Measurements from ENCODE around the gene LDHD. TPM values are rescaled to one million over a fixed set of nuclear protein-coding genes. Genes with fewer than 3 reads are reported as not detected.

LDHD gene
- total RNA-seq = 4.5 and 6.4 TPM in 2 replicates

DNA sequence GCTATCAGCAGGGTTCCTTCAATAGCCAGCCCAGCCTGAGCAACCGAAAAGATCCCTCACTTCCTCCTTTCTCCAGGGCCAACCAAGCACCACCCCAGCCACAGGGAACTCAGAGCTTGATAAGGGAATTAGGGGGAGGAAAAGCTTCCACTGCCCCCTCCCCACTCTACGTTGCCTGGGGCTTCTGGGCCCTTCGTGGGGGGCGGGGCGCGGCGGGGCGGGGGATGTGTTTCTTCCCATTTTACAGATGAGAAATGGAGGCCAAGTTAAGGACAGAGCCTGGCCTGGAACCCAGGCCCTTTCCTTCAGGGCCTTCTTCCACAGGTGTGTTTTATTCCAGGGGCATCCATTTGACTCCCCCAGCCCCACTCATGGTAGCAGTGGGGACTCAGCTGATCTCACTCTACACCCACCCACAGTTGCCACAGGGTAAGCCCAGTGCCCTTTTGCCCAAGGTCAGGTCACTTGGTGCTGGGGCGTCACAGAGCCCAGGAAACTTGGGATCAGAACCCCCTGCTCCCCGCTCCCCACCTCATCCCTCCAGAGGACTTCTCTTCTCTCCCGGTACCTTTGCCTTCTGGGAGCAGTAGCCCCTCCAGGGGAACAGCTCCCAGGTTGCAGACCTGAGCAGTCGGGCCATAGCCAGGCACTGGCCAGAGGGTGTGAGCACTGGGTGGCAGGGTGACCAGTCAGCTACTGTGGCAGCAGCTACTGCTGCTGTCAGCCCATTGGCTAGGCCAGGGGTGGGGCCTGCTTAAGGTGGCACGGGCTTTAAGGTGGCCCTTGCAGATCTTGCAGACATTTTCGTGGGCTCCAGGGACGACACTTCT lies at the start of gene LDHD:
Gene LDHD (minus strand): TSS at position 700 of the 830 bp plus-strand sequence. CDS start 60 bp downstream, at position 640.

GRCh38 chr16:75148311-75149195 lies 32.0 kb upstream of the LDHD start, which contains the start of gene ZFP1:
Gene ZFP1, plus strand, starts transcription at chr16:75148524. Its CDS starts 4,428 bp downstream, at chr16:75152952.

Other genes starting within 250 kb of the LDHD start
- gene WDR59, start 131.7 kb downstream of the LDHD start, total RNA-seq = 14.9 and 26.3 TPM in 2 replicates
- 18.7 and 20.8 TPM in 2 replicates for gene ZNRF1, start 117.8 kb downstream of the LDHD start, total RNA-seq
- 14.9 and 16.5 TPM in 2 replicates for gene ZFP1, start 31.7 kb upstream of the LDHD start, total RNA-seq
- gene CTRB2, start 90.4 kb upstream of the LDHD start, total RNA-seq = not detected in 2 replicates
- not detected in 2 replicates for gene CTRB1, start 102.2 kb upstream of the LDHD start, total RNA-seq
- gene BCAR1, start 134.8 kb upstream of the LDHD start, total RNA-seq = 117 and 128 TPM in 2 replicates